ENCODE measurements around the gene KLF13. TPM values are rescaled to one million over a fixed set of nuclear protein-coding genes. Genes with fewer than 3 reads are reported as not detected.
A peak's percentile ranks its signal among the peaks of the same experiment; 100 is the strongest.

Gene KLF13
- total RNA-seq, 1 donor from 2014 or later: 65.7 TPM

DNA sequence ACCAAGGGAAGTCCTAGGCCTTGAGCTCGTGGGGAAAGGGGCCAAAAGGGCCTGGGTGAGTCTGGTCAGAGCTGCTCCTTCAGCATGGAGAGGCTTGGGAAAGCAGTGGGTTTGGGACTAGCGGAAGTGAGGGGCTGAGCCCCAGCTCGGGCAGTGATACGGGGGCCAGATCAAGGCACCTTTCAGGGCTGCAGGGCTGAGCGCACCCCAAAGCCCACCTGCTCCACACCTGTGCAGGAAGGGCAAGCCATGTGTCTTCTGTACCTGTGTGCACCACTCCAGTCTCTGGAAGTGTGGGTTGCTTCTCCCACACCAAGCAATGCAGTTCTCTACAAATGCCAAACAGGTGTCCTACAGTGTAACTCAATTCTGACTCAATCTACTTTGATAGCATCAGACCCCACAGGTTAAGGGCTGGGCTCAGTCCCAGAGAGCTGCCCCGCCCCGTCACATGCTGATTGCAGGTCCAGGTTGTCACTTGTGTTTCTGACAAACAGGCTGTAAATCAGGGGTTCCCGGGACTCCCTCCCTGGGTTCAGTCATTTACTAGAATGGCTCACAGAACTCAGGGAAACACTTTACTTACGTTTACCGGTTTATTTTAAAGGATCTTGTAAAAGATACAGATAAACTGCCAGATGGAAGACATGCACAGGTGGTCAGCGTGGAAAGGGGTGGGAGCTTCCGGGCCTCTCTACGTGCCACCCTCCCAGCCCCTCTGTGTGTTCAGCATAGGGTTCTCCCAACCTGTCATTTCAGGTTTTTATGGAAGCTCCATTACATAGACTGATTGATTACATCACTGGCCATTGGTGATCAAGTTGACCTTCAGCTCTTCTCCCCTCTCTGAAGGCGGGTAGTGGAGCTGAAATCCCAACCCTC, 28.8 kb upstream of the KLF13 start:
- intact Hi-C loops (cut with DNase I): no loop called here
- no peak for ATAC-seq (ENCODE audit: poor library complexity)
- DNase-seq: no peak

GRCh38 chr15:31298707-31299172, 27.9 kb upstream of the KLF13 start:
- intact Hi-C loops (cut with DNase I): no loop called here
- no peak for ATAC-seq (ENCODE audit: poor library complexity)
- no peak for DNase-seq

GRCh38 chr15:31300208-31300661, 26.4 kb upstream of the KLF13 start:
- peak; percentile 54 for ATAC-seq (ENCODE audit: poor library complexity)
- DNase-seq: no peak
- intact Hi-C loops (cut with DNase I): loop anchor here (10.0 kb wide), 1 partner anchor 65 kb away; no protein-coding TSS in a partner anchor

GRCh38 chr15:31300981-31301672, 25.5 kb upstream of the KLF13 start:
- intact Hi-C loops (cut with DNase I): loop anchor here (10.0 kb wide), 1 partner anchor 66 kb away; no protein-coding TSS in a partner anchor
- DNase-seq (no peak), ATAC-seq (ENCODE audit: poor library complexity) (peak; percentile 24)

DNA sequence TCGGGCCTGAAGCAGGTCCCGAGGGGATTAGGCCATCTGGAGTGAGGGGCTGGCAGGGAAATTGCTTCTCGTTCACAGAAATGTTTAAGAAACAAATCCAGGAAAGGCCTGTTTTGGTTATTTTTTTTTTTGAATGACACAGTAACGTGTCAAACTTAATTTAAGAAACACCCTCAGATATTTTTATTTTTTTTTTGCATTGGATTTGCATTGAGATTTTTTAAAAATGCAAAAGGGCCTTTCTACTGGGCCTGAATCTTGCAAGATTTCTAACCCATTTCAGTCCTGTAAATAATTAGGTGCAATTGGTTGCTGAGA, 25.0 kb upstream of the KLF13 start:
- intact Hi-C loops (cut with DNase I): loop anchor here (10.0 kb wide), 1 partner anchor 67 kb away; no protein-coding TSS in a partner anchor

GRCh38 chr15:31302029-31302657, 24.5 kb upstream of the KLF13 start:
- intact Hi-C loops (cut with DNase I): loop anchor here (10.0 kb wide), 1 partner anchor 67 kb away; no protein-coding TSS in a partner anchor
- no peak for DNase-seq
- no peak for ATAC-seq (ENCODE audit: poor library complexity)

More for the DNA sequence above, 25.0 kb upstream of the KLF13 start:
- no peak for ATAC-seq (ENCODE audit: poor library complexity)
- DNase-seq: no peak

GRCh38 chr15:31302778-31303725, 23.6 kb upstream of the KLF13 start:
- peak; percentile 79 for DNase-seq
- peak; percentile 62 for ATAC-seq (ENCODE audit: poor library complexity)
- intact Hi-C loops (cut with DNase I): loop anchor here (10.0 kb wide), 1 partner anchor 68 kb away; no protein-coding TSS in a partner anchor

DNA sequence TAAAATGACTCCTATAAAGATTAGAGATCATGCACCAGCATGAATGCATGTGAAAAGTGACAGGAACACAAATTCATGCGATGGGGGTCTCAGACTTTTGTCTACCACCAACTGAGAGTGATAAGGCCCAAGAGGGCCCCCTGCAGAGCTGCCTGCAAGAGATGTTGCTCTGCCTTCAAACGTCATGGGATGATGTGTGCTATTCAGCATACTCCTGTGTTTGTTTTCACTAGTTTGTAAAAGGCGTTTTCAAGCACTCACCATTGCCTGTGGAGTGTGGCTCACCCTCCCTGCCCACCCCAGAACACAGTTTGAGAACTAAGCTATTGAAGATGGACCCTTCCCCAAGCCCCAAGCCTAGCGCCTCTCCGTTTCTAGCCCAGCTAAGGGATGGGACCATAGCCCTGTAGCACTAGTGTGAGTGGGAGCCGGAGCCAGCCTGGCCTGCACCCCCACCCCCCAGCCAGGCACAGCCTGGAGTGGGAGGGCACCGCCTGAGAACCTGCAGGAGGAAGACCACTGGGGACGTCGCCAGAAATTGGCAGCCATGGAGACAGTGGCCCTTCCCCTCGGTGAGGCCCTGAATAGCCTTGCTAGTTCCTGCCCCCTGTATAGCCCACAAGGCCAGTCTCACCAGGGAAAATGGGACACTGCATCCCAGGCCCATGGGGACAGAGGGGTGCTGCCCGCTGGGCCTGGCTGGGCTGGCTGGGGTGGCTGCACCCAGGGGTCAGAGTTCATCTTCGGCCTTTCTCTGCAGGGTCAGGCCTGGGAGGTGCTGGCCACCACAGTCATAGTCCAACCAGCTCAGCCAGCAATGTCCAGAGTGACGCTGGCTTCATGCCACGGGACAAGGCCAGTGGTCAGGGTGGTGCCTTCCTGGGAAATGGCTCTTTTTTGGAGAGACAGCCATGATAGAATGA, 22.6 kb upstream of the KLF13 start:
- no peak for DNase-seq

DNA sequence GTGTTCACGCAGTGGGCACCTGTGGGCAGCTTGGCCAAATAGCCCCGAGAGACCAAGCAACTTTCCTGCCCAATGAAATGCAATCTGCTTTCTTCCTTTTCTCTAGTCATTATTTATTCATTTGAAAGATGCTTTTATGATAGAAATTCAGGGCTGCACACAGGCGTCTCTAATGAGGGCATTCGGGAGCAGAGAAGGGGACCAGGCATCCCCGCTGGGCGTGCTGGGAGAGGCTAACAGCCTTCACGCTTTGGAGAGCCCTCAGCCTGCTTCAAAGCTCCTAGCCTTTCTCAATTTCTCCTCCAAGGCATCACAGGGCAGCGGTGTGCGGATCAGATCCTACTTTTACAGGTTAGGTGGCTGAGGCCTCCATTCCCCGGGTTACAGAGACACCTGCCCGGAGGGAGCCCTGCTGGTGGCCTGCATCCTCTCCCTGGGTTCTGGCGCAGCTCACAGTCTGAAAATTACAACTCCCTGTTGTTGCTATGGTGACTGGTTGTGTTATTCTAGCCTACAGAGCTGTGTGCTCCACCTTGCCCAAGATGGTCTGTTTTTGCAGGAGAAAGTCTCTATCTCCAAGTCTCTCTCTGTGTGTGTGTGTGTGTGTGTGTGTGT, 21.8 kb upstream of the KLF13 start:
- DNase-seq: no peak
- no peak for ATAC-seq (ENCODE audit: poor library complexity)
- intact Hi-C loops (cut with DNase I): loop anchor here (10.0 kb wide), 1 partner anchor 70 kb away; no protein-coding TSS in a partner anchor

More for the DNA sequence above, 22.6 kb upstream of the KLF13 start:
- no peak for ATAC-seq (ENCODE audit: poor library complexity)
- intact Hi-C loops (cut with DNase I): loop anchor here (10.0 kb wide), 1 partner anchor 69 kb away; no protein-coding TSS in a partner anchor

GRCh38 chr15:31305375-31305774, 21.3 kb upstream of the KLF13 start:
- intact Hi-C loops (cut with DNase I): loop anchor here (10.0 kb wide), 1 partner anchor 71 kb away; no protein-coding TSS in a partner anchor
- no peak for ATAC-seq (ENCODE audit: poor library complexity)
- DNase-seq: no peak

DNA sequence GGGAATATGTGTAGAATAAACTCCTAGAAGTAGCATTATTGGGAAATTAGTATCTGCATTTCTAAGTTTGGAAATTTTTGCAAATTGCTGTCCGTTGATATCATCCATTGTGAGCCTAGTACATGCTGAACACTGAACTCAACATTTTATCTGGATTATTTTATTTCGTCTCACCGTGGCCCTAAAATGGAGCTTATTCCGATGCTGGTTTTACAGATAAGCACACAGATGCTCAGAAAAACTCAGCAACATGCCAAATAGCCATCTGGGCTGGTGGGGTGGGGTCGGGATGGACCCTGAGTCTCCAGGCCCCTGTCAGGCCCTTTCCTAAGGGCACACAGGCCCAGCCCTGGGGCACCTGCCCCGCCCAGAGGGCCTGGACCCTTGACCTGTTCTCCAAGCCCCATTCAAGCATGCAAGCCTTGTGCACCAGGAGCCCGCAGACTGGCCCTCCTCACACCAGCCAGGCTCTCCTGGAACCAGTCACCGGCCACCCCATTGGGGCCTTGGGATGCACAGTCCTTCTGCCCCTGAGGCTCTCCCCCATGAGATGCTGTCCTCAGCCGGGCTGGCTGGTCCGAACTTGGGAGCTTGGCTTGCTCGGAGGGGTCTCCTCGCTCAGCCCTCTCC, 20.7 kb upstream of the KLF13 start:
- intact Hi-C loops (cut with DNase I): loop anchor here (10.0 kb wide), 1 partner anchor 71 kb away; no protein-coding TSS in a partner anchor
- no peak for ATAC-seq (ENCODE audit: poor library complexity)
- no peak for DNase-seq

DNA sequence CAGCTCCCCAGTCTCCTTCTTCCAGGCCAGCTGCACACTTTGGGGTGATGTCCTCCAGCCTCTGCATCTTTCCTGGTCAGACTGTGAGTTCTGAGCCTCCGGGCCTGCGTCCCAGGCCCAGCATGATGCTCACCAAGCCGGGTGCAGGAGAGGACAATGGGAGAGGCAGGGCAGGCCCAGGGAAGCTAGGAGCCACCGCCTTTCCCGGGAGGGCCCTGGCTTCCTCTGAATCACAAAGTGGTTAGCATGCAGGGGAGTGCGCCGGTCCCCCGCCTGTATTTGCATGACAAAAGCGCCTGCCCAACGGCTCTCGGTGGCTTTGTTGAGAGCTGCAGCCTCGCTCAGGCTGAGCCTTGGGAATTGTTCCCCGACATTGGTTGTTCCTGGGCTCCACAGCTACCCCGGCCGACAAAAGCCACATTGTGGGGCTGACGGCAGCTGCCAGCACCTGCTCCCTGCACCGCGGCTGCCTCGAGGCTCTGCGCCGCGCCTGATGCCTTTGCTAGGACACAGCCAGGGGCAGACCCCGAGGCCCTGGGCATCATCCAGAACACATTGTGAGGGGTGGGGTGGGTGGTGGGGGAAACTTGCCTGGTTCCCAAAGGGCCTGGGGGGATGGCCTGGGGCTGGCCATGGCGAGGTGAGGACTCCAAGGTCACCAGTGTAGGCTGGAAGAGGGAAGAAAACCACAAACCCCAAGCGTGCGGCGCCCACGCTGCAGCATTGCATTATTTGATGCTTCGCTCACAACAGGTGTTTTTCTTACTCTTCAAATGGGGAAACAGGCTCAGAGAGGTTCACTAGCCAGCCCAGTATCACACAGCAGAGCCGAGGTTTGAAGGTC, 20.0 kb upstream of the KLF13 start:
- ATAC-seq (ENCODE audit: poor library complexity) (peak; percentile 61), DNase-seq (peak; percentile 74)
- intact Hi-C loops (cut with DNase I): loop anchor here (10.0 kb wide), 1 partner anchor 72 kb away; no protein-coding TSS in a partner anchor

GRCh38 chr15:31307270-31308184, 19.1 kb upstream of the KLF13 start:
- DNase-seq (no peak), ATAC-seq (ENCODE audit: poor library complexity) (no peak)
- intact Hi-C loops (cut with DNase I): loop anchor here (10.0 kb wide), 1 partner anchor 73 kb away; no protein-coding TSS in a partner anchor

DNA sequence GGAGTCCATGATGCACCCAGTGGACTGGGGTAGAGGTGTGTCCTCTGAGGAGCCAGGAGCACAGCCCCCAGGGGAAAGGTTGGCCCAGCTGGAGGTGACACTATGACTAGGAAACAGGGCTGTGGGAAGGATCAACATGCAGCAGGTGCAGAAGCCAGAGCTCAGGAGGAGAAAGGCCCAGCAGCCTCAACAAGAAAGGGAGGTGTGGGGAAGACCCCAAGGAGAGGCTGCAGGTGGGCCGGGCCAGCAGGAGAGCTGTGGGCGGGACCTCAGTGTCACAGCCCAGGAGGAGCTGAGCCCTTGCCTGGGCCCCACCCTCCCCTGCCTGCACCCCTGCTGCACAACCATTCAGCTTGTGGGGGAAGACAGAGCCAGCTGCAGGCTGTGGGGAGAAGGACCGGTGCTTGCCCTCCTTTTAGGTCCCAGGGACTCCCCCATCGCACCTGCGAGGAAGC, 18.4 kb upstream of the KLF13 start:
- DNase-seq: no peak
- intact Hi-C loops (cut with DNase I): loop anchor here (10.0 kb wide), 1 partner anchor 73 kb away; no protein-coding TSS in a partner anchor
- ATAC-seq (ENCODE audit: poor library complexity): no peak
